ENCODE results near the gene ERAL1. TPM values are rescaled to one million over a fixed set of nuclear protein-coding genes. Genes with fewer than 3 reads are reported as not detected.

ERAL1 gene
- total and polyA plus RNA-seq, 2 of the 13 experiments (the other 11 are each of a cell fraction or from before 2014, with no cell fraction given), result 46.9 to 72.2 TPM

GRCh38 chr17:28842282-28843012, 12.4 kb upstream of the ERAL1 start, which contains the start of gene FAM222B (continued):
- TF ChIP-seq ZNF136 (CRISPR knock-in tag; IDR thresholded peaks at IDR 0.05; ENCODE audit: low read depth), result 0 out of 2 replicates have a peak, but pooled peaks have one; percentile 39
- TF ChIP-seq, protein P1, sequence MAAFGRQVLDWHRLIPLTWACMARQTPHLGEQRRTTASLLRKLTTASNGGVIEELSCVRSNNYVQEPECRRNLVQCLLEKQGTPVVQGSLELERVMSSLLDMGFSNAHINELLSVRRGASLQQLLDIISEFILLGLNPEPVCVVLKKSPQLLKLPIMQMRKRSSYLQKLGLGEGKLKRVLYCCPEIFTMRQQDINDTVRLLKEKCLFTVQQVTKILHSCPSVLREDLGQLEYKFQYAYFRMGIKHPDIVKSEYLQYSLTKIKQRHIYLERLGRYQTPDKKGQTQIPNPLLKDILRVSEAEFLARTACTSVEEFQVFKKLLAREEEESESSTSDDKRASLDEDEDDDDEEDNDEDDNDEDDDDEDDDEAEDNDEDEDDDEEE (CRISPR knock-in tag; IDR thresholded peaks at IDR 0.05), result no peak; the same call in 1 of the 2 replicates
- TF ChIP-seq ZNF574 (CRISPR knock-in tag; IDR thresholded peaks at IDR 0.05), result 0 out of 2 replicates have a peak, but pooled peaks have one; percentile 24
- TF ChIP-seq, protein P2, sequence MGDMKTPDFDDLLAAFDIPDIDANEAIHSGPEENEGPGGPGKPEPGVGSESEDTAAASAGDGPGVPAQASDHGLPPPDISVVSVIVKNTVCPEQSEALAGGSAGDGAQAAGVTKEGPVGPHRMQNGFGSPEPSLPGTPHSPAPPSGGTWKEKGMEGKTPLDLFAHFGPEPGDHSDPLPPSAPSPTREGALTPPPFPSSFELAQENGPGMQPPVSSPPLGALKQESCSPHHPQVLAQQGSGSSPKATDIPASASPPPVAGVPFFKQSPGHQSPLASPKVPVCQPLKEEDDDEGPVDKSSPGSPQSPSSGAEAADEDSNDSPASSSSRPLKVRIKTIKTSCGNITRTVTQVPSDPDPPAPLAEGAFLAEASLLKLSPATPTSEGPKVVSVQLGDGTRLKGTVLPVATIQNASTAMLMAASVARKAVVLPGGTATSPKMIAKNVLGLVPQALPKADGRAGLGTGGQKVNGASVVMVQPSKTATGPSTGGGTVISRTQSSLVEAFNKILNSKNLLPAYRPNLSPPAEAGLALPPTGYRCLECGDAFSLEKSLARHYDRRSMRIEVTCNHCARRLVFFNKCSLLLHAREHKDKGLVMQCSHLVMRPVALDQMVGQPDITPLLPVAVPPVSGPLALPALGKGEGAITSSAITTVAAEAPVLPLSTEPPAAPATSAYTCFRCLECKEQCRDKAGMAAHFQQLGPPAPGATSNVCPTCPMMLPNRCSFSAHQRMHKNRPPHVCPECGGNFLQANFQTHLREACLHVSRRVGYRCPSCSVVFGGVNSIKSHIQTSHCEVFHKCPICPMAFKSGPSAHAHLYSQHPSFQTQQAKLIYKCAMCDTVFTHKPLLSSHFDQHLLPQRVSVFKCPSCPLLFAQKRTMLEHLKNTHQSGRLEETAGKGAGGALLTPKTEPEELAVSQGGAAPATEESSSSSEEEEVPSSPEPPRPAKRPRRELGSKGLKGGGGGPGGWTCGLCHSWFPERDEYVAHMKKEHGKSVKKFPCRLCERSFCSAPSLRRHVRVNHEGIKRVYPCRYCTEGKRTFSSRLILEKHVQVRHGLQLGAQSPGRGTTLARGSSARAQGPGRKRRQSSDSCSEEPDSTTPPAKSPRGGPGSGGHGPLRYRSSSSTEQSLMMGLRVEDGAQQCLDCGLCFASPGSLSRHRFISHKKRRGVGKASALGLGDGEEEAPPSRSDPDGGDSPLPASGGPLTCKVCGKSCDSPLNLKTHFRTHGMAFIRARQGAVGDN (CRISPR knock-in tag; IDR thresholded peaks at IDR 0.05), result peak; percentile 80
- TF ChIP-seq TAF1 (CRISPR knock-in tag; IDR thresholded peaks at IDR 0.05), result peak; percentile 67
- TF ChIP-seq SOX13 (IDR thresholded peaks at IDR 0.05), result no peak
- TF ChIP-seq SOX13 (CRISPR knock-in tag; conservative IDR thresholded peaks at IDR 0.05 in 1 of 2, IDR thresholded peaks at IDR 0.05 in 1 of 2), result no peak
- TF ChIP-seq ZFP1 (CRISPR knock-in tag; IDR thresholded peaks at IDR 0.05), result no peak
- TF ChIP-seq ZFP36L2 (CRISPR knock-in tag; IDR thresholded peaks at IDR 0.05), result no peak
- TF ChIP-seq RBM39 (IDR thresholded peaks at IDR 0.05; ENCODE audit: low read depth, low read length, poor library complexity, severe bottlenecking), result peak; percentile 59
- no peak for TF ChIP-seq ZNF83 (CRISPR knock-in tag; IDR thresholded peaks at IDR 0.05; ENCODE audit: borderline replicate concordance)
- no peak for TF ChIP-seq PRMT3 (CRISPR knock-in tag; IDR thresholded peaks at IDR 0.05; ENCODE audit: borderline replicate concordance, low read depth)
- TF ChIP-seq ARID3A (IDR thresholded peaks at IDR 0.05; ENCODE audit: low read depth, low read length), result no peak
- TF ChIP-seq YEATS2 (CRISPR knock-in tag; IDR thresholded peaks at IDR 0.05; ENCODE audit: borderline replicate concordance), result 0 out of 2 replicates have a peak, but pooled peaks have one; percentile 45
- no peak for TF ChIP-seq NONO (IDR thresholded peaks at IDR 0.05)
- peak; percentile 45; the same call in 1 of the 2 replicates for TF ChIP-seq NONO (CRISPR knock-in tag; conservative IDR thresholded peaks at IDR 0.05)
- no peak for TF ChIP-seq ZNF775 (CRISPR knock-in tag; IDR thresholded peaks at IDR 0.05; ENCODE audit: borderline replicate concordance)
- TF ChIP-seq ZNF121 (CRISPR knock-in tag; IDR thresholded peaks at IDR 0.05), result no peak
- no peak for TF ChIP-seq ZNF570 (CRISPR knock-in tag; IDR thresholded peaks at IDR 0.05; ENCODE audit: borderline replicate concordance)

Measured in HepG2 (cell line).